ENCODE measurements around the gene SMCO2. TPM values are rescaled to one million over a fixed set of nuclear protein-coding genes. Genes with fewer than 3 reads are reported as not detected.

The SMCO2 gene
- polyA plus RNA-seq, 3 donors: 17.4 TPM; not detected in 2

DNA sequence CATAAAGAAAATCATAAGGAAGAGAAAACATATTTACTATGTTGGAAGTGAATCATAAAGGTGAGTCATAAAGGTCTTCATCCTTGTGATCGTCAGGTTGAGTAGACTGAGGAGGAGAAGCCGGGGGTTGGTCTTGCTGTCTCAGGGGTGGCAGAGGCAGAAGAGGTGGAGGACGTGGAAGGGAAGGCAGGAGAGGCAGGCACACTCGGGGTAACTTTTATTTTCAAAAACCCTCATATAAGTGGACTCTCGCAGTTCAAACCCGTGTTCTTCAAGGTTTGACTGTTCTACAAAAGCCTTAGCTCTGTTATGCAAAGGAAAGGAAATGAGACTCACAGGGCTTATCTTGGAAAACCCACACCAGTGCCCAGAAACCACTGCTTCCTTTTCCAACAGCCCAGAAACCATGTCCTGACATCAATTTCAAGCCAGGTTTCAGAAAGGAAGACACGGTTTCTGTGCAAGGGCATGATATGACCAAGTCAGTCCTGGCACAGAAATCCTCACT is 14.0 kb downstream of the SMCO2 start:
- H3K4me2 ChIP-seq (replicated peaks; ENCODE audit: extremely low read depth, low read length, poor library complexity, severe bottlenecking): no peak overlapping the region
- H3K27ac Mint-ChIP-seq: no peak overlapping the region
- H4K20me1 ChIP-seq (ENCODE audit: insufficient read depth, low read length): no peaks in the 10 kb centered on the region
- peaks cover 6 to 8% of the 10 kb centered on the region in 2 donors for H3K4me1 ChIP-seq (ENCODE audit: control insufficient read depth in 1 of 2, insufficient read depth in 2 of 2, low read length in 2 of 2)
- H3K27me3 ChIP-seq (ENCODE audit: control insufficient read depth in 2 of 2, insufficient read depth in 2 of 2, low read length in 2 of 2): peaks cover 5 to 6% of the 10 kb centered on the region in 2 donors
- no peak overlapping the region for H3K27ac ChIP-seq (ENCODE audit: low read depth in 1 of 2, low read length in 2 of 2)
- H3K4me3 ChIP-seq (replicated peaks in 1 of 3; ENCODE audit: low read depth in 2 of 3, low read length in 3 of 3): no peak overlapping the region
- no peak overlapping the region for H3K9ac ChIP-seq (ENCODE audit: insufficient read depth, low read length, poor library complexity, severe bottlenecking)
- H3K79me2 ChIP-seq (ENCODE audit: insufficient read depth, low read length): no peaks in the 10 kb centered on the region
- WGBS (ENCODE audit: insufficient coverage): 0% methylated on average over 5 of the region's 7 CpGs
- peaks cover 13 to 17% (median 13%) of the 10 kb centered on the region in 3 donors for H3K27me3 Mint-ChIP-seq (ENCODE audit: low read depth in 3 of 3)
- H3K4me1 Mint-ChIP-seq: peaks cover 22% of the 10 kb centered on the region
- no peaks in the 10 kb centered on the region for H3K36me3 Mint-ChIP-seq
- H2AFZ ChIP-seq (ENCODE audit: insufficient read depth, low read depth, low read length, poor library complexity, severe bottlenecking): peak overlapping the region; percentile 46
- no peaks in the 10 kb centered on the region for H3K9me3 ChIP-seq (replicated peaks in 1 of 2; ENCODE audit: control insufficient read depth in 1 of 2, insufficient read depth in 1 of 2, low read length in 2 of 2)
- no peaks in the 10 kb centered on the region for H3K36me3 ChIP-seq (replicated peaks in 1 of 2; ENCODE audit: control insufficient read depth in 1 of 2, insufficient read depth in 2 of 2, low read length in 2 of 2)
- DNase-seq: peak in 1 of 3 donors; percentile 44
- peaks cover 0 to 6% (median 2%) of the 10 kb centered on the region in 7 donors for H3K9me3 Mint-ChIP-seq
- TF ChIP-seq, protein P1, sequence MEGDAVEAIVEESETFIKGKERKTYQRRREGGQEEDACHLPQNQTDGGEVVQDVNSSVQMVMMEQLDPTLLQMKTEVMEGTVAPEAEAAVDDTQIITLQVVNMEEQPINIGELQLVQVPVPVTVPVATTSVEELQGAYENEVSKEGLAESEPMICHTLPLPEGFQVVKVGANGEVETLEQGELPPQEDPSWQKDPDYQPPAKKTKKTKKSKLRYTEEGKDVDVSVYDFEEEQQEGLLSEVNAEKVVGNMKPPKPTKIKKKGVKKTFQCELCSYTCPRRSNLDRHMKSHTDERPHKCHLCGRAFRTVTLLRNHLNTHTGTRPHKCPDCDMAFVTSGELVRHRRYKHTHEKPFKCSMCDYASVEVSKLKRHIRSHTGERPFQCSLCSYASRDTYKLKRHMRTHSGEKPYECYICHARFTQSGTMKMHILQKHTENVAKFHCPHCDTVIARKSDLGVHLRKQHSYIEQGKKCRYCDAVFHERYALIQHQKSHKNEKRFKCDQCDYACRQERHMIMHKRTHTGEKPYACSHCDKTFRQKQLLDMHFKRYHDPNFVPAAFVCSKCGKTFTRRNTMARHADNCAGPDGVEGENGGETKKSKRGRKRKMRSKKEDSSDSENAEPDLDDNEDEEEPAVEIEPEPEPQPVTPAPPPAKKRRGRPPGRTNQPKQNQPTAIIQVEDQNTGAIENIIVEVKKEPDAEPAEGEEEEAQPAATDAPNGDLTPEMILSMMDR (IDR thresholded peaks at IDR 0.05): no peak
- peak overlapping the region; percentile 13 to 62 for H3K4me3 Mint-ChIP-seq
- intact Hi-C loops (cut with micrococcal nuclease): no loop called here

DNA sequence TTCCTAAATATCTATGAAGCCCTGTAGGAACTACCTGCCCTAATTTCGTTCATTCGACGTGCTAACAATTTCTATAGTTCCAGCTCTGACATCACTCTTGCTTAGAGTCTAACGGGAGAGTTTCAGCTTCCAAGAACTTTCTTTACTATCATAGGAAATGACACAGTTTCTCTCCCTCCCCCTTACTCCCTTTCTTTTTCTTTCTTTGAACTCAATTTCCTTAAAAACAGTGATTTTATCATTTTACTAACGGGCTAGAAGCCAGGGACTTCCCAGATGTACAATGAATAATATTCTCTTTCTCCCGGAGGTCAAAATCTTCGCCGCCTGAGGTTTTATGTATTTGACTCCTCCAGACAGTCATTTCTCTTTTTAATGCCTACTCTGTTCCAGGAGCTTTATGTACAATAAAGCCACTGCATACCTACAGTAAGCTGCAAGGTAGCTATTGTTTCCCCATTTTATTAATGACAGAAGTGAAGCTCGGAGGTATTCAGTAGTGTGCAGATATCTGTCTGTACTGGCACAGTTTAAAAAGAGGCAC is 15.7 kb downstream of the SMCO2 start:
- Histone ChIP-seq H3K4me3 (replicated peaks in 1 of 3; ENCODE audit: low read depth in 2 of 3, low read length in 3 of 3) (no peak overlapping the region), H3K36me3 (replicated peaks in 1 of 2; ENCODE audit: control insufficient read depth in 1 of 2, insufficient read depth in 2 of 2, low read length in 2 of 2) (no peaks in the 10 kb centered on the region), H3K27me3 (ENCODE audit: control insufficient read depth in 2 of 2, insufficient read depth in 2 of 2, low read length in 2 of 2) (peaks cover 5 to 6% of the 10 kb centered on the region in 2 donors), H3K9ac (ENCODE audit: insufficient read depth, low read length, poor library complexity, severe bottlenecking) (no peak overlapping the region), H3K27ac (ENCODE audit: low read depth in 1 of 2, low read length in 2 of 2) (no peak overlapping the region), H2AFZ (ENCODE audit: insufficient read depth, low read depth, low read length, poor library complexity, severe bottlenecking) (no peak overlapping the region), H3K4me1 (ENCODE audit: control insufficient read depth in 1 of 2, insufficient read depth in 2 of 2, low read length in 2 of 2) (peaks cover 6 to 8% of the 10 kb centered on the region in 2 donors), H4K20me1 (ENCODE audit: insufficient read depth, low read length) (no peaks in the 10 kb centered on the region), H3K79me2 (ENCODE audit: insufficient read depth, low read length) (no peaks in the 10 kb centered on the region), H3K9me3 (replicated peaks in 1 of 2; ENCODE audit: control insufficient read depth in 1 of 2, insufficient read depth in 1 of 2, low read length in 2 of 2) (no peaks in the 10 kb centered on the region), H3K4me2 (replicated peaks; ENCODE audit: extremely low read depth, low read length, poor library complexity, severe bottlenecking) (no peak overlapping the region)
- peaks cover 22% of the 10 kb centered on the region for H3K4me1 Mint-ChIP-seq
- H3K9me3 Mint-ChIP-seq: peaks cover 0 to 6% (median 2%) of the 10 kb centered on the region in 7 donors
- H3K27me3 Mint-ChIP-seq (ENCODE audit: low read depth in 3 of 3): peaks cover 11 to 17% (median 16%) of the 10 kb centered on the region in 3 donors
- no peak for DNase-seq
- TF ChIP-seq, protein P1 (IDR thresholded peaks at IDR 0.05): no peak
- no peak overlapping the region for H3K27ac Mint-ChIP-seq
- H3K4me3 Mint-ChIP-seq: no peak overlapping the region
- no peaks in the 10 kb centered on the region for H3K36me3 Mint-ChIP-seq
- intact Hi-C loops (cut with micrococcal nuclease): no loop called here
- 0% methylated on average over 1 of the region's 9 CpGs for WGBS (ENCODE audit: insufficient coverage)
